ENCODE results near the gene PARD3.

- TF ChIP-seq CTCF (IDR thresholded peaks at IDR 0.05): no peak
- TF ChIP-seq POLR2A (IDR thresholded peaks at IDR 0.05): no peak
Measured at GRCh38 chr10:34838366-34838900, 23.3 kb upstream of the PARD3 start.
